ENCODE data around the gene GGNBP2.
"Not testable (repeated sequence)": the region's sequence is repeated elsewhere in the genome, so short reads cannot be mapped to it uniquely, and the experiment has no call there.

GGNBP2 gene

DNA sequence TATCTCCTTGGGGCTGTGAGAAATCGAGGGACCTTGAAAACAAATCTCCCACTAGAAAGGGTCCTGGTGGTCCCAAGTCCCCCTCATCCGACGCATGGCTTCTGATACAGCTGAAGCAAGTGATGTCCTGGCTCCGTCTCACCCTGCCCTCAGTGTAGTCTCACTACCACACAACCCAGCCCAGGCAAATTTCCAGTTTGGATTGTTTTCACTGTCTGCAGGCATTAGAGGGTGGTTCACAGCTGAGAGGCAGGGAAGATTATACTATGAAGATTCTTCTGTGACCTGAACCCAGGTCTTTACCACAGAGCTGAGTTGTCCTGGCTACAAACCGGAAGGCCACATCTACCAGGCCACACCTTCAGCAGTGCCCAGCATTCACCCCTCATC is 40.6 kb upstream of the GGNBP2 start:
- H3K36me3 ChIP-seq (ENCODE audit: control insufficient read depth, insufficient read depth, low read length), result peaks cover 92% of the 10 kb centered on the region

DNA sequence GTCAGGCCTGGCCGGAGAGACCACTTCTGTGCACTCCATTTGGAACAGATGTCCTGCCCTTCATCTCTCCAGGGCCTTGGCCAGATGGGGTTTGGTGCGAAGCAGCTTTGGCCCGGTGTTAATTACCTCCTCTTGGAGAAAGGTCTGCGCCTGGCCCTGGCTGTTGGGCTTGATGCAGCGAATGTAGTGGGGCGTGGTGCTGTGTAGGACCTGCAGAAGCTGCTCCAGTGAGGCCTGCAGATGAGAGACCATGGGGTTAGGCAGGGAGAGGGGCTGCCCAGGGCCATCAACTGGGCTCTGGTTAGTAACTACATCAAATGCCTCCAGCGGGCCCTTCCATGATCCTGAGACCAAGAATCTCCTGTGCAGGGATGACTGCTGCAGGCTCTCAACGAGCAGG is 39.5 kb upstream of the GGNBP2 start:
- H3K9me3 ChIP-seq (ENCODE audit: control insufficient read depth, insufficient read depth, low read depth, low read length), result no peaks in the 10 kb centered on the region
- no peaks in the 10 kb centered on the region for H3K4me1 ChIP-seq (ENCODE audit: control insufficient read depth, insufficient read depth, low read length)
- no peak overlapping the region for H3K9ac ChIP-seq (ENCODE audit: low read length)
- no peak overlapping the region for H3K4me3 ChIP-seq (ENCODE audit: low read depth, low read length)
- no peaks in the 10 kb centered on the region for H3K27me3 ChIP-seq (ENCODE audit: control insufficient read depth, insufficient read depth, low read length)
- peaks cover 98% of the 10 kb centered on the region for H3K36me3 ChIP-seq (ENCODE audit: control insufficient read depth, insufficient read depth, low read length)
- no peak overlapping the region for H3K27ac ChIP-seq (ENCODE audit: low read depth, low read length)

More for the DNA sequence above, 40.6 kb upstream of the GGNBP2 start:
- H3K4me1 ChIP-seq (ENCODE audit: control insufficient read depth, insufficient read depth, low read length), result no peaks in the 10 kb centered on the region
- H3K4me3 ChIP-seq (ENCODE audit: low read depth, low read length), result no peak overlapping the region
- H3K27ac ChIP-seq (ENCODE audit: low read depth, low read length), result no peak overlapping the region
- no peaks in the 10 kb centered on the region for H3K9me3 ChIP-seq (ENCODE audit: control insufficient read depth, insufficient read depth, low read depth, low read length)
- no peak overlapping the region for H3K9ac ChIP-seq (ENCODE audit: low read length)
- no peaks in the 10 kb centered on the region for H3K27me3 ChIP-seq (ENCODE audit: control insufficient read depth, insufficient read depth, low read length)

DNA sequence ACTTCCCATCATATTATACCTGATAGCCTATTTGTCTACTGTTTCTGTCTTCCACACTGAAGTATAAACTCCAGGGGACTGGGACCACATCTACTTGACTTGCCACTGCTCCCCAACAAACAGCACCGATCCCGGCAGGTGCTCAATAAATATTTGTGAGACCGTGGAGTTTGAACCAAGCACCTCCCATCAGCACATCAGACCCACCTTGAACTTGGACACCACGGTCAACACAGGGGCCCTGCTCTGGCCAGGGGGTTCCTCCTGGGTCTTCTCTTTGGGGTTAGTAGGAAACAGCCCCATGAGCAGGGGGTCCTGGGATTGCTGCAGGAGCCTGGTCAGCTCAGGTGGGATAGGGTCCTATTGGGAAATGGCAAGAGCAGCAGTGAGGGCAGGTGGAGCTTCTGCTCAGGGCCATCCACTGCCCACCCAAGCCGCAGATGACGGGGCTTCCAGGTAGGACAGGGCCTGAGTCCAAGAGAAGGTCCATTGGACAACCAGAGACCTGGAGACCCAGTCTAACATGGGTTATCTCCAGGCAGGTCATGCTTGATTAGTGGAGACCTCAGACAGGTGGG is 38.4 kb upstream of the GGNBP2 start:
- H3K9ac ChIP-seq (ENCODE audit: low read length), result no peak overlapping the region
- peaks cover 98% of the 10 kb centered on the region for H3K36me3 ChIP-seq (ENCODE audit: control insufficient read depth, insufficient read depth, low read length)
- no peaks in the 10 kb centered on the region for H3K9me3 ChIP-seq (ENCODE audit: control insufficient read depth, insufficient read depth, low read depth, low read length)
- H3K4me3 ChIP-seq (ENCODE audit: low read depth, low read length), result no peak overlapping the region
- H3K4me1 ChIP-seq (ENCODE audit: control insufficient read depth, insufficient read depth, low read length), result no peaks in the 10 kb centered on the region
- H3K27ac ChIP-seq (ENCODE audit: low read depth, low read length), result no peak overlapping the region
- no peaks in the 10 kb centered on the region for H3K27me3 ChIP-seq (ENCODE audit: control insufficient read depth, insufficient read depth, low read length)

- no peak overlapping the region for H3K4me3 ChIP-seq (ENCODE audit: low read depth, low read length)
- H3K36me3 ChIP-seq (ENCODE audit: control insufficient read depth, insufficient read depth, low read length), result peaks cover 99% of the 10 kb centered on the region
- H3K27me3 ChIP-seq (ENCODE audit: control insufficient read depth, insufficient read depth, low read length), result no peaks in the 10 kb centered on the region
- H3K9ac ChIP-seq (ENCODE audit: low read length), result no peak overlapping the region
- no peaks in the 10 kb centered on the region for H3K9me3 ChIP-seq (ENCODE audit: control insufficient read depth, insufficient read depth, low read depth, low read length)
- H3K4me1 ChIP-seq (ENCODE audit: control insufficient read depth, insufficient read depth, low read length), result no peaks in the 10 kb centered on the region
- no peak overlapping the region for H3K27ac ChIP-seq (ENCODE audit: low read depth, low read length)
Observed at GRCh38 chr17:36506831-36507230, 37.9 kb upstream of the GGNBP2 start.

GRCh38 chr17:36507266-36507665 is 37.5 kb upstream of the GGNBP2 start:
- H3K36me3 ChIP-seq (ENCODE audit: control insufficient read depth, insufficient read depth, low read length), result peaks cover 97% of the 10 kb centered on the region
- no peaks in the 10 kb centered on the region for H3K27me3 ChIP-seq (ENCODE audit: control insufficient read depth, insufficient read depth, low read length)
- no peak overlapping the region for H3K9ac ChIP-seq (ENCODE audit: low read length)
- H3K9me3 ChIP-seq (ENCODE audit: control insufficient read depth, insufficient read depth, low read depth, low read length), result no peaks in the 10 kb centered on the region
- H3K27ac ChIP-seq (ENCODE audit: low read depth, low read length), result no peak overlapping the region
- H3K4me1 ChIP-seq (ENCODE audit: control insufficient read depth, insufficient read depth, low read length), result no peaks in the 10 kb centered on the region
- H3K4me3 ChIP-seq (ENCODE audit: low read depth, low read length), result no peak overlapping the region

DNA sequence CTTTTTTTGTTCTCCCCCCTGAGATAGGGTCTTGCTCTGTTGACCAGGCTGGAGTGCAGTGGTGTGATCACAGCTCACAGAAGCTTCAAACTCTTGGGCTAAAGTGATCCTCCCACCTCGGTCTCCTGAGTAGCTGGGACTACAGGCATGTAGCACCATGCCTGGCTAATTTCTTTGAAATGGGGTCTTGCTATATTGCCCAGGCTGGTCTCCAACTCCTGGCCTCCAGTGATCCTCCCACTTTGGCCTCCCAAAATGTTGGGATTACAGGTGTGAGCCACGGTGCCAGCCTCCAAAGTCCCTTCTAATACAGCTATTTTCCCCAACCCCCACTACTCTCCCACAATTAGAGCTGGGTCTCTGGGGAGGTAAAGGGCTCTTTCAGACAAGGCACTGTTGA is 36.3 kb upstream of the GGNBP2 start:
- H3K4me3 ChIP-seq (ENCODE audit: low read depth, low read length); H3K27ac ChIP-seq (ENCODE audit: low read depth, low read length); H3K9ac ChIP-seq (ENCODE audit: low read length); H3K9me3 ChIP-seq (ENCODE audit: control insufficient read depth, insufficient read depth, low read depth, low read length); H3K27me3 ChIP-seq (ENCODE audit: control insufficient read depth, insufficient read depth, low read length); H3K4me1 ChIP-seq (ENCODE audit: control insufficient read depth, insufficient read depth, low read length): not testable (repeated sequence)
- H3K36me3 ChIP-seq (ENCODE audit: control insufficient read depth, insufficient read depth, low read length), result peaks cover 97% of the 10 kb centered on the region

DNA sequence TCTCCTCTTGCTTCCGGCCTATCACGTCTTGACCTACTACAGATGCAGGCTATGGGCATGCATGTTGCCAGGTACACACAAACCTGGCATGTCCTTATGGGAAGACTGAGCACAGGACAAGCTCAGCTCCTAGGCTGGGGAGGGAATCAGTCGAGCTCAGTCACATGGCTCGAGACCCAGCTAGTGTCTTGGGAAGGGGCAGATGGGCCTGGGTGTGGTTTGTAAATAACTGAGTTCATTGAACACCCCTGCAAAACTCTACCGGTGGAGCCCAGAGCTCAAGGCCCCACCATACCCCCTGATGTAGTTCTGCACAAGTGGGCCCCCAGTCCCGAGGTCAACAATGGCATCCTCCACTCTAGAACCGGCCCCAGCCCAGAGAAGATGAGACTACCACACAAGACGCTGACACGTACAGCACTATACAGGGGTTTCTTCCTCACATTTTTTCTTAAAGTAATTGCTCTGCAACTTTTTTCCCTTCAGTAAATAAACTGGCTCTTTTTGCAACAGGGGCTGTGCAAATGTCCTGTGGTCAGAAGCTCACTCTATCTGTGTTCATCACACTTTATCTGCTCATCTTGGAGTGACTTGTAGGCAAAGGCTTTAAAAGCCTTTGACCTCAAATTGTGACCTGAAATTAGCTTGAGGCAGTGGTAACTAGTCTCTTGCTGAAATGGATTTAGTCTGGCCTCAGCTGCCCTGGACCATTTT is 35.3 kb upstream of the GGNBP2 start:
- peaks cover 97% of the 10 kb centered on the region for H3K36me3 ChIP-seq (ENCODE audit: control insufficient read depth, insufficient read depth, low read length)
- no peak overlapping the region for H3K4me3 ChIP-seq (ENCODE audit: low read depth, low read length)
- H3K27ac ChIP-seq (ENCODE audit: low read depth, low read length), result no peak overlapping the region
- no peaks in the 10 kb centered on the region for H3K4me1 ChIP-seq (ENCODE audit: control insufficient read depth, insufficient read depth, low read length)
- no peak overlapping the region for H3K9ac ChIP-seq (ENCODE audit: low read length)
- H3K9me3 ChIP-seq (ENCODE audit: control insufficient read depth, insufficient read depth, low read depth, low read length), result no peaks in the 10 kb centered on the region
- no peaks in the 10 kb centered on the region for H3K27me3 ChIP-seq (ENCODE audit: control insufficient read depth, insufficient read depth, low read length)

- H3K27me3 ChIP-seq (ENCODE audit: control insufficient read depth, insufficient read depth, low read length), result no peaks in the 10 kb centered on the region
- H3K36me3 ChIP-seq (ENCODE audit: control insufficient read depth, insufficient read depth, low read length), result peaks cover 98% of the 10 kb centered on the region
- no peak overlapping the region for H3K27ac ChIP-seq (ENCODE audit: low read depth, low read length)
- no peak overlapping the region for H3K9ac ChIP-seq (ENCODE audit: low read length)
- no peaks in the 10 kb centered on the region for H3K9me3 ChIP-seq (ENCODE audit: control insufficient read depth, insufficient read depth, low read depth, low read length)
- no peak overlapping the region for H3K4me3 ChIP-seq (ENCODE audit: low read depth, low read length)
- no peaks in the 10 kb centered on the region for H3K4me1 ChIP-seq (ENCODE audit: control insufficient read depth, insufficient read depth, low read length)
Observed at GRCh38 chr17:36510636-36511035, 34.1 kb upstream of the GGNBP2 start.

DNA sequence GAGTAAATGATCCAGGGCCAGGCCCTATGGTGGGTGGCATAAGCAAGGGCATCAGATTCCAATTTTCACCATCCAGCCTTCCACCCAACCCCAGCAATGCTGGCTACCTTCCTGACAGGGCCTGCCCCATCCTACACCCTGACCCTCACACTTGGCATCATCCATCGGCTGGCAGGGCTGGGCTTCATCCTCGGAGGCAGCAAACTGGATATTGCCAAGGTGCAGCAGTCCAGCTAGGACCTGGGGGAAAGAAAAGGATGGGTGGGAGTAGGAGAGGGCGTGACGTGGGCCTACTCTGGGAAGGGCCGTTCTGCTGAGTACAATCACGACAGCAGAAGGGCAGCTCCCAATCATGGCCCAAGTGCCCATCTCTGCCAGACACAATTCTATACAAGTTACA is 33.5 kb upstream of the GGNBP2 start:
- Histone ChIP-seq H3K4me3 (ENCODE audit: low read depth, low read length) (no peak overlapping the region), H3K4me1 (ENCODE audit: control insufficient read depth, insufficient read depth, low read length) (no peaks in the 10 kb centered on the region), H3K27me3 (ENCODE audit: control insufficient read depth, insufficient read depth, low read length) (no peaks in the 10 kb centered on the region), H3K9ac (ENCODE audit: low read length) (no peak overlapping the region), H3K9me3 (ENCODE audit: control insufficient read depth, insufficient read depth, low read depth, low read length) (no peaks in the 10 kb centered on the region), H3K27ac (ENCODE audit: low read depth, low read length) (no peak overlapping the region), H3K36me3 (ENCODE audit: control insufficient read depth, insufficient read depth, low read length) (peaks cover 98% of the 10 kb centered on the region)

GRCh38 chr17:36512641-36513040 is 32.1 kb upstream of the GGNBP2 start:
- Histone ChIP-seq H3K4me1 (ENCODE audit: control insufficient read depth, insufficient read depth, low read length) (no peaks in the 10 kb centered on the region), H3K36me3 (ENCODE audit: control insufficient read depth, insufficient read depth, low read length) (peaks cover 93% of the 10 kb centered on the region), H3K27ac (ENCODE audit: low read depth, low read length) (no peak overlapping the region), H3K9ac (ENCODE audit: low read length) (no peak overlapping the region), H3K4me3 (ENCODE audit: low read depth, low read length) (no peak overlapping the region), H3K9me3 (ENCODE audit: control insufficient read depth, insufficient read depth, low read depth, low read length) (no peaks in the 10 kb centered on the region), H3K27me3 (ENCODE audit: control insufficient read depth, insufficient read depth, low read length) (no peaks in the 10 kb centered on the region)

- no peak overlapping the region for H3K4me3 ChIP-seq (ENCODE audit: low read depth, low read length)
- H3K27ac ChIP-seq (ENCODE audit: low read depth, low read length), result no peak overlapping the region
- no peaks in the 10 kb centered on the region for H3K9me3 ChIP-seq (ENCODE audit: control insufficient read depth, insufficient read depth, low read depth, low read length)
- H3K9ac ChIP-seq (ENCODE audit: low read length), result no peak overlapping the region
- H3K27me3 ChIP-seq (ENCODE audit: control insufficient read depth, insufficient read depth, low read length), result no peaks in the 10 kb centered on the region
- no peaks in the 10 kb centered on the region for H3K4me1 ChIP-seq (ENCODE audit: control insufficient read depth, insufficient read depth, low read length)
- peaks cover 88% of the 10 kb centered on the region for H3K36me3 ChIP-seq (ENCODE audit: control insufficient read depth, insufficient read depth, low read length)
Observed at GRCh38 chr17:36514856-36515255, 29.9 kb upstream of the GGNBP2 start.

Measured in HUES6 (cell line).